MCF 10A (cell line): ENCODE results near the gene OAS3. TPM values are rescaled to one million over a fixed set of nuclear protein-coding genes. Genes with fewer than 3 reads are reported as not detected.

Experiments used
- BruUV-seq: library from RNA; stranded (reverse); fragments of 400-500 nt; replicated peaks from 2 replicates; lab custom pipeline; 2021; lab: Mats Ljungman, UMichigan
- CTCF ChIA-PET: fragments of 300-600 bp; sonication (Branson Sonifier 250); formaldehyde crosslinking; extraction: SDS; loops from one replicate; lab custom pipeline; 2021; ENCODE audit warnings: antibody characterized with exemption, inconsistent platforms; lab: Yijun Ruan, JAX
- POLR2A ChIA-PET: fragments of 300-600, 350-650 bp; sonication (Branson Sonifier 250); formaldehyde crosslinking; extraction: SDS; loops from one replicate; lab custom pipeline; 2020; ENCODE audit warnings: antibody characterized with exemption, inconsistent platforms; lab: Yijun Ruan, JAX
- DNase-seq: peaks from one replicate; pipeline ENCODE4 v3.0.0-alpha.2; 2018; ENCODE audit not compliant: unreplicated experiment
- H3K27ac Mint-ChIP-seq: one replicate; pipeline ENCODE4 v1.8.0; 2022; ENCODE audit warnings: mild to moderate bottlenecking, low read depth, mixed read lengths; ENCODE audit not compliant: unreplicated experiment
- H3K27me3 Mint-ChIP-seq: one replicate; pipeline ENCODE4 v1.8.0; 2022; ENCODE audit warnings: mixed read lengths; ENCODE audit not compliant: insufficient read depth, unreplicated experiment
- H3K36me3 Mint-ChIP-seq: one replicate; pipeline ENCODE4 v1.8.0; 2022; ENCODE audit warnings: mild to moderate bottlenecking, moderate library complexity, mixed read lengths; ENCODE audit not compliant: insufficient read depth, unreplicated experiment
- H3K4me1 Mint-ChIP-seq: one replicate; pipeline ENCODE4 v1.8.0; 2022; ENCODE audit warnings: mixed read lengths; ENCODE audit not compliant: insufficient read depth, unreplicated experiment
- H3K4me3 Mint-ChIP-seq: one replicate; pipeline ENCODE4 v1.8.0; 2022; ENCODE audit warnings: mild to moderate bottlenecking, moderate library complexity, mixed read lengths; ENCODE audit not compliant: unreplicated experiment
- H3K9me3 Mint-ChIP-seq: one replicate; pipeline ENCODE4 v1.8.0; 2022; ENCODE audit warnings: mixed read lengths; ENCODE audit not compliant: unreplicated experiment
- CTCF ChIP-seq: fragments of 200-600 bp; IDR thresholded peaks from one replicate; pipeline ENCODE4 v1.8.0; 2022; ENCODE audit warnings: antibody characterized with exemption, mild to moderate bottlenecking; ENCODE audit not compliant: unreplicated experiment
- intact Hi-C: fragments of 100-400 bp; cut with micrococcal nuclease; formaldehyde crosslinking; loops from 2 replicates; pipeline ENCODE4 v1.14.1; 2022
- total RNA-seq: library from RNA; stranded (reverse); gene quantifications from 2 replicates; pipeline ENCODE4 v1.2.3, GENCODE V29; 2022

The OAS3 gene
- total RNA-seq, 1 experiment from 2014 or later = 6.5 TPM

GRCh38 chr12:112904571-112904970 is 33.7 kb upstream of the OAS3 start:
- peak overlapping the region; percentile 40 for H3K27ac Mint-ChIP-seq
- BruUV-seq = no TSS peak
- CTCF ChIA-PET = no interaction called here
- H3K4me1 Mint-ChIP-seq = peaks cover 44% of the 10 kb centered on the region
- POLR2A ChIA-PET = interaction anchor here (0.7 to 6.1 kb wide), 3 partner anchors 12 to 136 kb away, joined by 3 to 74 read pairs (median 53); partner anchors contain the start of gene OAS3
- TF ChIP-seq CTCF = no peak
- no peaks in the 10 kb centered on the region for H3K9me3 Mint-ChIP-seq
- peak; percentile 79 for DNase-seq
- intact Hi-C loops = loop anchor here (5.0 to 10.0 kb wide), 2 partner anchors 33 to 250 kb away; partner anchors contain the start of gene OAS3
- H3K4me3 Mint-ChIP-seq = no peak overlapping the region
- no peaks in the 10 kb centered on the region for H3K27me3 Mint-ChIP-seq
- H3K36me3 Mint-ChIP-seq = no peaks in the 10 kb centered on the region

GRCh38 chr12:112905451-112906089 is 32.7 kb upstream of the OAS3 start:
- H3K27me3 Mint-ChIP-seq = no peaks in the 10 kb centered on the region
- no peak for TF ChIP-seq CTCF

GRCh38 chr12:112906712-112907414 is 31.4 kb upstream of the OAS3 start, which contains the start of gene OAS1:
Gene OAS1 (plus strand): TSS chr12:112906962. CDS start chr12:112907040, 78 bp downstream.
- peak within 1 kb of the TSS; percentile 73 for H3K4me3 Mint-ChIP-seq
- no peaks in the 10 kb centered on the region for H3K36me3 Mint-ChIP-seq
- no peak for TF ChIP-seq CTCF
- peak within 1 kb of the TSS; percentile 72 for H3K27ac Mint-ChIP-seq
- H3K9me3 Mint-ChIP-seq = peaks cover 6% of the 10 kb centered on the region
- no peaks in the 10 kb centered on the region for H3K27me3 Mint-ChIP-seq
- intact Hi-C loops = loop anchor here (10.0 kb wide), 1 partner anchor 248 kb away; no protein-coding TSS in a partner anchor
- peak; percentile 74 for DNase-seq
- H3K4me1 Mint-ChIP-seq = peaks cover 44% of the 10 kb centered on the region
- CTCF ChIA-PET = interaction anchor here (0.7 to 2.9 kb wide), 6 partner anchors 12 to 267 kb away, joined by 3 to 8 read pairs (median 6); partner anchors contain the start of gene OAS3
- no TSS peak for BruUV-seq
- POLR2A ChIA-PET = interaction anchor here (1.0 to 6.1 kb wide), 7 partner anchors 9 to 315 kb away, joined by 3 to 74 read pairs (median 3); partner anchors contain the start of gene OAS3

More at GRCh38 chr12:112905451-112906089, 32.7 kb upstream of the OAS3 start:
- Mint-ChIP-seq H3K27ac (no peak overlapping the region), H3K9me3 (peaks cover 5% of the 10 kb centered on the region), H3K36me3 (no peaks in the 10 kb centered on the region), H3K4me3 (no peak overlapping the region), H3K4me1 (peaks cover 44% of the 10 kb centered on the region)
- peak; percentile 86 for DNase-seq
- ChIA-PET CTCF (interaction anchor here (0.6 to 2.9 kb wide), 5 partner anchors 10 to 204 kb away, joined by 3 to 8 read pairs (median 4); no protein-coding TSS in a partner anchor), POLR2A (interaction anchor here (0.7 to 6.1 kb wide), 7 partner anchors 11 to 1663 kb away, joined by 3 to 74 read pairs (median 3); partner anchors contain the start of gene OAS3)
- BruUV-seq = no TSS peak
- intact Hi-C loops = loop anchor here (10.0 kb wide), 1 partner anchor 249 kb away; no protein-coding TSS in a partner anchor
